ENCODE results near the gene CASZ1.

CASZ1 gene

GRCh38 chr1:10620776-10621175 is 175.7 kb downstream of the CASZ1 start:
- no peak for FAIRE-seq

DNA sequence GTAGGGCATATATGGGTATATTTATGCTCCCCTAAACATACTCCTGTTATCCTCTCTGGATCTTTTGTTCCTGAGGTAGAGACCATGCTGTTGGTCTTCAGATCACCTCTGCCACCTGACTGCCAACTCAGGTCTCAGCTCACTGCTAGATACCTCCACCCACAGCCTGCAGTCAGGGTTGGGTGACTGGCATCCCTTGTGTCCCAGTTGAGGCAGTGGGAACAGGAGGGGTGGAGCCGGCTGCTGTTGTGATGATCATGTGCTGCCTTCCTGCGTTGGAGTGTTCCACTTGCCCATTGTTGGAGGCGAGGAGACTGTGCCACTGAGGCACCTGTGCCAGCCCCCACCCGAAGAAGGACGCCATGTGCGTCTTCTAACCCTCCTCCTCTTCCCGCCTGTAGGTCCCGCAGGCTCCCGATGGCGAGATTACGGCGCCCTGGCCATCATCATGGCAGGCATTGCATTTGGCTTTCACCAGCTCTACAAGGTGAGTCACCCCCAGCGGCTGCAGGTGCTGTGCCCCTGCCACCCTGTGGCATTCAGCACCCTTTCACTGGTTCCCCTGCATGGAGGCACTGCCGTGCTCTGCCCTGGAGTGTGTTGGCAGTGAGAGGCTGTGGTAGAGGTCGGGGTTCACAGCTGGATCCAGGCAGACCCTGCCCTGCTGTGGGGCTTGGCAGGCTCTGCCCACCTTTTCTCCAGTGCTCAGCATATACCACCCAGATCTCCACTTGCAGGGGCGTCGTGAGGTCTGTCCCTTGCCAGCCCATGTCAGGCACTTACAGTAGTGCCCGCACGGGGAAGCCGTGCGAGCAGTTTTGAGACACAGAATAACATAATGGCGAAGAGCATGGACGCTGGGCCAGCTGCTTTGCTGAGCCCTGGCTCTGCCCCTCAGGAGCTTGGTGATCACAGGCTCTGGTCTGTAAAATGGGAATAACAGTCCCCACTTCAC is 178.2 kb downstream of the CASZ1 start:
- FAIRE-seq: no peak

DNA sequence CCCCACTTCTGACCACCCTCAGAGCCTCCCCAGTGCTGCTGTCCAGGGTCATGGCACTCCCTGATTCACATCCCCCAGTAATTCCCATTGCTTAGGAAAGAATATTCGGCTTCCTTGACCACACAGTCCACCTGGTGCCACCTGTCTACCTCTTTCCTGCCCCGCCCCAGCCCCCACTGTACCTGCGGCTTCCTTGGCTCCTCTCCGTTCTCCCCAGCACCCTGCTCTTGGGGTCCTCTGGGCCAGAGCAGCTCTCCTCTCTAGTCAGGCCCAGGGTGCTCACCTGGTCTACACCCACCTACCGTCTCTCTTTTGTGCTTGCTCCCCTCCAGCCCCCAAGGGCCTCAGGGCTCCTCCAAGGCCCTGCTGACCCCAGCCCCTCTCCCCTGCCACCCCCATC is 179.1 kb downstream of the CASZ1 start:
- FAIRE-seq: no peak

DNA sequence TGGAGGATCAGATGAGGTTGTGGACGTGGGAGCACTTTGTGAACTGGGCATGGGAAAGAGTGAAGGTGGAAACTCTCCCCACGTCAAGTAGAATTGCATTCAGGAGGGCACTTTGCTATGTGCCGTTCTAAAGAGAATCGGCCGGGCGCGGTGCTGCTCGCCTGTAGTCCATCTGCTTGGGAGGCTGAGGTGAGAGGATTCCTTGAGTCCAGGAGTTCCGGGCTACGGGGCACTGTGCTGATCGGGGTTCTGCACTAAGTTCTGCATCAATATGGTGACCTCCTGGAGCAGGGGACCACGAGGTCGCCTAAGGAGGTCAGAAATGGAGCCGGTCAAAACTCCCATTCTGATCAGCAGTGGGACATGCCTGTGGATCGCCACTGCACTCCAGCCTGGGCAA is 179.8 kb downstream of the CASZ1 start:
- FAIRE-seq: no peak

GRCh38 chr1:10615932-10616671 is 180.3 kb downstream of the CASZ1 start:
- no peak for FAIRE-seq

DNA sequence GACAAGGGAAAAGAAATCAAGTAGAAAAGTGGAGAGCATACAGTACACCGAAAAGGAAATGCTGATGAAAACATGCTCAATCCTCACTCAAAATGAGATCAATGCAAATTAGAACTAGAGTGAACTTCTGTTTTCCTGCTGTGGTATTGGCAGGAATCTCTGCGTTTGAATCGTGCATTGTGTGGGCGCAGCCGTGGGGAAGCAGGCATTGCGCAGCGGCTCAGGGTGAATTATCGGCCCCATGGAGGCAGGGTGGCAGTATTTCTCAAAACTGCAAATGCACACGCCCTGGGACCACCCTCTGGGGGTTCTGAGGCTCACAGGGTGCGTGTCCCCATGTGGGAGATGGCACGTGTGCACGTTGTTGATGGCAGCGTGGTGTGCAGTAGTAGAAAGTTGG is 181.1 kb downstream of the CASZ1 start:
- FAIRE-seq: no peak

GRCh38 chr1:10614377-10615225 is 181.8 kb downstream of the CASZ1 start:
- no peak for FAIRE-seq

- no peak for FAIRE-seq
Observed at GRCh38 chr1:10613861-10614260, 182.6 kb downstream of the CASZ1 start.

DNA sequence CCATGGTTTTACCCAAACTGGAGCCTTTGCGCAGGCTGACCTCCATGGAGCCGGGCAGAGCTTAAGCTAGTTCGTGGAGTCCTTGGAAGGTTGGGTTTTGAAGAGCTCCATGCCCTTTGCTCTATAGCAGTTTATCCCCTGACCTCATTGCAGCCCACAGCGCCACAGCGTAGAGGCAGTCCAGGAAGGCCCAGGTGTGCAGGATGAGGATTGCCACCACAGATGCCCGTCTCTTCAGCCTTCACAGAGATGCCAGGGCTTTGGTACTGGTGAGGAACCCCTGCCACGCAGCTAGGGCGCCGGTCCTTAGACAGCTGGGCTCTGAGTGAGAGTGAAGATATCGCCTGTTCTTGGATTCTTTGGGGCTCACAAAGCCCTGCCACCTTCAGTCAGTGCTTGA is 183.1 kb downstream of the CASZ1 start:
- FAIRE-seq: no peak

- FAIRE-seq: no peak
Observed at GRCh38 chr1:10612436-10613160, 183.8 kb downstream of the CASZ1 start.

DNA sequence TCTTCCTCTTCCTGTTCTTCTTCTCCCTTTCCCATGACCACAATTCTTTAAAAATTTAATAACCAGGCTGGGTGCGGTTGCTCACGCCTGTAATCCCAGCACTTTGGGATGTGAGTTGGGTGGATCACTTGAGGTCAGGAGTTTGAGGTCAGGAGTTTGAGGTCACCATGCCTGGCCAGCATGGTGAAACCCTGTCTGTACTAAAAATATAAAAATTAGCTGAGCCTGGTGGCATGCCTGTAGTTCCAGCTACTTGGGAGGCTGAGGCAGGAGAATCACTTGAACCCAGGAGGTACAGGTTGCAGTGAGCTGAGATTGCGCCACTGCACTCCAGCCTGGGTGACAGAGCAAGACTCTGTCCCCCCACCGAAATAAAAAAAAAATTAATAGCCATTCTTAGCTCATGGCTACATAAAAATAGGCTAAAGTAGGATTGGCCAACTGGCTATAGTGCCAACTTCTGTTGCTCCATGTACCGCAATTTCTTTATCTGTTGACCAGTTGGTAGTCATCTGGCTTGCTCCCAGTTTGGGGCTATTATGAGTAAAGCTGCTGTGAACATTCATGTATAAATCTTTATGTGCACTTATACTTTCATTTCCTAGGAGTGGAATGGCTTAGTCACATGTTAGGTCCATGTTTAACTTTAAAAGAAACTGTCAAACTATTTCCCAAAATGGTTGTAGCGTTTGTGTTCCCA is 185.4 kb downstream of the CASZ1 start:
- FAIRE-seq: no peak

DNA sequence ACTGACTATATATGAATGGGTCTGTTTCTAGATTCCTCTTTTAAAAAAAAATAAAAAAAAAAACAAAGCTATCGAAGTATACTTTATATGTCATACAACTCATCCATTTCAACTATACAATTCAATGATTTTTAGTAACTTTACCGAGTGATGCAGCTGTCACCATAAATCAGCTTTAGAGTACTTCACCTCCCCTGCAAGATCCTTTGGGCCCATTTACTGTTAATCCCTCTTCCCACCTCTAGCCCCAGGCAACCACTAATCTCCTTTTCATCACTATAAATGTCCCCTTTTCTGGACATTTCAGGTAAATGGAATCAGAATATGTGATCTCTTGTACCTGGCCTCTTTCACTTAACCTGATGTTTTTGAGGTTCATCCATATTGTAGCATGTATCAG is 187.8 kb downstream of the CASZ1 start:
- no peak for FAIRE-seq

- FAIRE-seq: no peak
Observed at GRCh38 chr1:10607228-10607627, 189.2 kb downstream of the CASZ1 start.

GRCh38 chr1:10606064-10606463 is 190.4 kb downstream of the CASZ1 start:
- no peak for FAIRE-seq

DNA sequence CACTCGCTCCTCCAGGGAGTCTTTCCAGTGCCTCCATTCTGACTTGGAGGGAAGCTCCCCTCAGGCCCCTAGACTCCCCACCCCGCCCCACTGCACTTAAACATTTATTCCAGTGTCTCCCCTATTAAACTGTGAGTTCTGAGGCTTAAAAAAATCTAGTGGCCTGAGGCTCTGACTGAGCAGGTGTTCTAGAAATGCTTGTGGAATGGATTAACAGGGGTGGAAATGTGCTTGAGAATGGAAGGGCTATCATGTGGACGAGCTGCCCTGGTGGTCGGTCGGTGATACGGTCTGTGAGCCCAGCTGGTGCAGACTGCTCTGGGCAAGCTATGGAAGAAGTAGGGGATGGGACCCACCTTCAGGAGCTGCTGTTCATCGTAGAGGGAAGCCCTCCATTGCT is 191.5 kb downstream of the CASZ1 start:
- FAIRE-seq: no peak

DNA sequence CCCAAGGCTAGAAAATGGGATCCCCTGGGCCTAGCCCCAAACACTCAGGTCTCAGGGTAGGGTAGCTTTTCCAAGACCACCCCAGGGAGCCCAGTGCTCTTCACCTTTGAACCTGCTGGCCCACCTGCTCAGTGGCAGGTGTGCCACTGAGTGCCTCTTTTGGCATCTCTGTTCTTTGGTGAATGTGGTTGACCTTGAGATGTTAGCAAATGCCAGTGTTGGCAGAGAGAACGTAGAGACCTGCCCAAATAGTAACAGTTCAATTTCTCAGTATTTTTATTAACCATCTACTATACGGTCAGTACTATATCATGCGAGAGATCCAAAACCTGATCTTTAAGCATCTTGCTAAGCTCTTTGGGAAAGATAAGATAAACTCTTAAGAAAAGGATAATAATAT is 193.5 kb downstream of the CASZ1 start:
- no peak for FAIRE-seq

DNA sequence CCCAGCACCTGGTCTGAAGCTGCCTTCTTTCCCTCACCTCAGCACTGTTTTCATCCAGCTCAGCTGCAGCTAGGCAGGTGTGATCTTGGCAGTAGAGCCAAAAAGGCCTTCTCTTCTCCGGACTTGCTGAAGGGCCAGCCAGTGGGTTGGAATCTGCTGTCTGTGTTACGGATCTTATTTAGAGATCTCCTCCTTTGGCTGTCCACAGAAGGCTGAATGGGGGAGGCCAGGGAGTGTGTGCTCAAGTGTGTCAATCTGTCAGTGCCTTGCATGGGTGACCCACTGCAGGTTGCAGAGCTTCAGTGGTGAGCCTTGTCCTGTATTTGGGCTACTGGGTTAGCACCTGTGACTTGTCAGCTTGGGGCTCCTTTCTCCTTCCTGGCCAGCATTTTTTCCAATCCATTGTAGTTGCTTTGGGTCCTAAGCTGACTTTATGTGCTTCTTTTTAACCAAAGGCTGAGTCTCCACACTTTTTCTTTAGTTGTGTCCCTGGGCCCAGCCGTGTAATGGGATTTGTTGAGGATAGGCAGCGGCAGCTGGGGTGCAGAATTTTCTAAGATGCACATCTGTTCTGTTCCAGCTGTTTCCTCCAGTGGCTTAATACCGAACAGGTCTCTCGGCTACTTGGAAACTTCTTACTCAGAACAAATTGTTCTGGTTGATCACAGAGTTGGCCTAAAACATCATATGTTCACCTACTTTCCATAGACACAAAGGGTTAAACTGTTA is 194.9 kb downstream of the CASZ1 start:
- no peak for FAIRE-seq

DNA sequence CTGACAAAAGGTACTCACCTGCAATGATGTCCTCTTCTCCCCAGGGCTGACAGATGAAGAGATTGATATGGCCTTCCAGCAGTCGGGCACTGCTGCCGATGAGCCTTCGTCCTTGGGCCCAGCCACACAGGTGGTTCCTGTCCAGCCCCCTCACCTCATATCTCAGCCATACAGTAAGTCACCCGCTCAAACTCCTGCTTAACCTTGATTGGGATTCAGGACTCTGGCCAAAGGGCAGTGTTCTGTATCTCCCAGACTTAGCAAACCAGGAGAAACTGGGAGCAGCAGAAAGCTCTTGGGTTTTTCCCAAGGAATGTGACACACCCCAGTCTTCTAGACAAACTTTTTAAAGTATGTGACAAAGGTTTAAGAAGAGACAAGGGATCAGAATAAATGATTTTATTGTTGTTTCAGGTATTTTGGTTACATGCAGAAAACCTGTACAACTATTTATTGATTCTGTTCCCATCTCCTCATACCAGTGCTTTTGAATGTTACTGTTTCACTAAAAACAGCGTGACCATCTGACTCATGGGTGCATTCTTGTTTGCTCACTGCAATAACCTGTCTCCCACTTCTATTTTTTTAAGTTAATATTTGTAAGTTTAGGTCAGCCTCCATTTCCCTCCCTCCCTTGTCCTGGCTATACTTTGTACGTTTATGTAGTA is 197.1 kb downstream of the CASZ1 start:
- no peak for FAIRE-seq

GRCh38 chr1:10598389-10598702 is 198.1 kb downstream of the CASZ1 start:
- FAIRE-seq: no peak
